Neural progenitor cell (in vitro differentiated cells): ENCODE measurements around the gene PER2. TPM values are rescaled to one million over a fixed set of nuclear protein-coding genes. Genes with fewer than 3 reads are reported as not detected.
"Not testable (repeated sequence)": the region's sequence is repeated elsewhere in the genome, so short reads cannot be mapped to it uniquely, and the experiment has no call there.

Experiments used
- DNase-seq: peaks from one replicate; pipeline ENCODE4 v3.0.0-alpha.2; 2016; ENCODE audit warnings: low spot score
- H2AFZ ChIP-seq: fragments of 200-600 bp; sonication (generic); replicated peaks from 2 replicates; pipeline ENCODE4 v1.6.1; 2016; ENCODE audit warnings: antibody characterized with exemption
- H3F3A ChIP-seq: fragments of 200-600 bp; sonication (generic); 2 replicates; pipeline ENCODE4 v1.6.1; 2016; ENCODE audit warnings: antibody characterized with exemption, low read depth
- H3K27ac ChIP-seq: fragments of 200-600 bp; sonication (generic); 2 replicates; pipeline ENCODE4 v1.5.1; 2016; ENCODE audit warnings: mild to moderate bottlenecking
- H3K27me3 ChIP-seq: fragments of 200-600 bp; sonication (generic); 2 replicates; pipeline ENCODE4 v1.6.1; 2016; ENCODE audit warnings: mild to moderate bottlenecking, moderate library complexity
- H3K36me3 ChIP-seq: fragments of 200-600 bp; sonication (generic); 2 replicates; pipeline ENCODE4 v1.5.1; 2016
- H3K4me1 ChIP-seq: fragments of 200-600 bp; sonication (generic); 2 replicates; pipeline ENCODE4 v1.6.1; 2016; ENCODE audit warnings: mixed run types
- H3K4me2 ChIP-seq: fragments of 200-600 bp; sonication (generic); 2 replicates; pipeline ENCODE4 v1.6.1; 2016
- H3K4me3 ChIP-seq: fragments of 200-600 bp; sonication (generic); 2 replicates; pipeline ENCODE4 v1.5.1; 2016
- H3K79me2 ChIP-seq: fragments of 200-600 bp; sonication (generic); 2 replicates; pipeline ENCODE4 v1.6.1; 2016; ENCODE audit warnings: low read depth
- H3K9ac ChIP-seq: fragments of 200-600 bp; sonication (generic); 2 replicates; pipeline ENCODE4 v1.6.1; 2016
- H3K9me3 ChIP-seq: fragments of 200-600 bp; sonication (generic); 2 replicates; pipeline ENCODE4 v1.5.1; 2016; ENCODE audit warnings: low read depth
- H4K20me1 ChIP-seq: fragments of 200-600 bp; sonication (generic); 2 replicates; pipeline ENCODE4 v1.6.1; 2016; ENCODE audit warnings: low read depth
- H3K27ac Mint-ChIP-seq: 3 replicates; pipeline ENCODE4 v1.8.0; 2021; ENCODE audit warnings: mixed read lengths
- H3K27me3 Mint-ChIP-seq: 2 replicates; pipeline ENCODE4 v1.8.0; 2022; ENCODE audit warnings: low read depth, mild to moderate bottlenecking, inconsistent platforms, moderate library complexity, mixed read lengths; ENCODE audit not compliant: insufficient read depth
- H3K36me3 Mint-ChIP-seq: 3 replicates; pipeline ENCODE4 v1.8.0; 2021; ENCODE audit warnings: mixed read lengths
- H3K4me1 Mint-ChIP-seq: 3 replicates; pipeline ENCODE4 v1.8.0; 2021; ENCODE audit warnings: mixed read lengths
- H3K4me3 Mint-ChIP-seq: 3 replicates; pipeline ENCODE4 v1.8.0; 2021; ENCODE audit warnings: mild to moderate bottlenecking, moderate library complexity, mixed read lengths
- H3K9me3 Mint-ChIP-seq: 3 replicates; pipeline ENCODE4 v1.8.0; 2020; ENCODE audit warnings: mixed read lengths
- CTCF ChIP-seq: fragments of 200-600 bp; sonication (generic); IDR thresholded peaks from 2 replicates; pipeline ENCODE4 v1.5.1; 2017; ENCODE audit warnings: antibody characterized with exemption, mild to moderate bottlenecking
- EZH2 ChIP-seq: fragments of 200-600 bp; sonication (generic); IDR thresholded peaks from 2 replicates; pipeline ENCODE4 v1.6.1; 2017; ENCODE audit warnings: antibody characterized with exemption, mild to moderate bottlenecking, moderate library complexity
- EZH2phosphoT487 ChIP-seq: fragments of 200-600 bp; sonication (generic); IDR thresholded peaks from 2 replicates; pipeline ENCODE4 v1.6.1; 2017; ENCODE audit warnings: antibody characterized with exemption
- total RNA-seq: library from RNA; depleted of rRNA; stranded (reverse); fragments of >200 nt; gene quantifications from 2 replicates; pipeline ENCODE4 v1.2.3, GENCODE V29; 2015; ENCODE audit warnings: low replicate concordance

The PER2 gene
- total RNA-seq, 1 donor from 2014 or later = 1.4 TPM

GRCh38 chr2:238313289-238313990, 25.0 kb upstream of the PER2 start:
- H3K27me3 ChIP-seq = peaks cover 4% of the 10 kb centered on the region
- H3K27ac ChIP-seq = no peak overlapping the region
- no peak overlapping the region for H3K4me2 ChIP-seq
- Mint-ChIP-seq H3K36me3 (no peaks in the 10 kb centered on the region), H3K27me3 (peaks cover 5% of the 10 kb centered on the region), H3K4me3 (no peak overlapping the region), H3K4me1 (no peaks in the 10 kb centered on the region), H3K27ac (no peak overlapping the region), H3K9me3 (peaks cover 3% of the 10 kb centered on the region)
- no peak overlapping the region for H2AFZ ChIP-seq
- no peak overlapping the region for H3K9ac ChIP-seq
- no peaks in the 10 kb centered on the region for H3K36me3 ChIP-seq
- no peak overlapping the region for H3K4me3 ChIP-seq
- DNase-seq = no peak
- no peaks in the 10 kb centered on the region for H3F3A ChIP-seq
- no peaks in the 10 kb centered on the region for H3K4me1 ChIP-seq
- no peaks in the 10 kb centered on the region for H3K79me2 ChIP-seq
- no peaks in the 10 kb centered on the region for H3K9me3 ChIP-seq
- no peaks in the 10 kb centered on the region for H4K20me1 ChIP-seq
- TF ChIP-seq CTCF = no peak
- TF ChIP-seq EZH2 = no peak
- no peak for TF ChIP-seq EZH2phosphoT487

GRCh38 chr2:238310721-238311120, 22.3 kb upstream of the PER2 start:
- H3K27ac ChIP-seq, H3K9ac ChIP-seq, H3K4me1 Mint-ChIP-seq, H3K27me3 ChIP-seq, H3K27ac Mint-ChIP-seq, H3K4me2 ChIP-seq, H3K79me2 ChIP-seq, H3K9me3 Mint-ChIP-seq, H3K9me3 ChIP-seq, DNase-seq, H3F3A ChIP-seq, H3K4me1 ChIP-seq, H3K4me3 Mint-ChIP-seq, H3K36me3 ChIP-seq, H2AFZ ChIP-seq, H3K36me3 Mint-ChIP-seq, H4K20me1 ChIP-seq, H3K27me3 Mint-ChIP-seq, H3K4me3 ChIP-seq: not testable (repeated sequence)

GRCh38 chr2:238308177-238308576, 19.8 kb upstream of the PER2 start:
- H3K79me2 ChIP-seq = no peaks in the 10 kb centered on the region

More at GRCh38 chr2:238308177-238308576, 19.8 kb upstream of the PER2 start:
- H3K4me2 ChIP-seq = no peak overlapping the region
- H3K36me3 ChIP-seq = no peaks in the 10 kb centered on the region
- no peaks in the 10 kb centered on the region for H3F3A ChIP-seq
- Mint-ChIP-seq H3K27ac (no peak overlapping the region), H3K9me3 (no peaks in the 10 kb centered on the region), H3K4me3 (no peak overlapping the region), H3K27me3 (peaks cover 4% of the 10 kb centered on the region), H3K4me1 (no peaks in the 10 kb centered on the region), H3K36me3 (no peaks in the 10 kb centered on the region)
- H3K9ac ChIP-seq = no peak overlapping the region
- H3K27me3 ChIP-seq = no peaks in the 10 kb centered on the region
- no peaks in the 10 kb centered on the region for H4K20me1 ChIP-seq
- H3K4me3 ChIP-seq = no peak overlapping the region
- H3K4me1 ChIP-seq = no peaks in the 10 kb centered on the region
- peak; percentile 48 for DNase-seq
- TF ChIP-seq EZH2phosphoT487 = no peak
- peak; percentile 52 for TF ChIP-seq CTCF
- no peak for TF ChIP-seq EZH2
- H2AFZ ChIP-seq = no peak overlapping the region
- H3K9me3 ChIP-seq = no peaks in the 10 kb centered on the region
- H3K27ac ChIP-seq = no peak overlapping the region
